Esophagus muscularis mucosa (tissue), 4 donors: Measurements from ENCODE around the gene GABRA5. TPM values are rescaled to one million over a fixed set of nuclear protein-coding genes. Genes with fewer than 3 reads are reported as not detected.

Experiments used
- DNase-seq: peaks from one replicate; pipeline ENCODE4 v3.0.0-alpha.2; 2017; ENCODE audit errors: extremely low spot score
- H3K27ac ChIP-seq, 4 donors: fragments of 200-600 bp; sonication (generic); replicated peaks in 1 of 4; 1 replicate in 3 of 4; 2 replicates in 1 of 4; pipeline ENCODE4 v1.5.1; 2016 to 2019; ENCODE audit warnings: mild to moderate bottlenecking in 1 of 4
- H3K27me3 ChIP-seq, 4 donors: fragments of 200-600 bp; sonication (generic); one replicate each; pipeline versions ENCODE4 v1.5.1 to v1.6.0; 2016 to 2019
- H3K36me3 ChIP-seq, 4 donors: fragments of 200-600 bp; sonication (generic); one replicate each; pipeline ENCODE4 v1.5.1; 2016 to 2019
- H3K4me1 ChIP-seq, 4 donors: fragments of 200-600 bp; sonication (generic); one replicate each; pipeline ENCODE4 v1.5.1; 2016 to 2019
- H3K4me3 ChIP-seq, 4 donors: fragments of 200-600 bp; sonication (generic); 1 replicate in 2 of 4; 2 replicates in 2 of 4; pipeline ENCODE4 v1.5.1; 2016 to 2019; ENCODE audit warnings: mild to moderate bottlenecking in 4 of 4, moderate library complexity in 1 of 4
- H3K9me3 ChIP-seq, 4 donors: fragments of 200-600 bp; sonication (generic); 1 replicate in 3 of 4; 2 replicates in 1 of 4; pipeline ENCODE4 v1.5.1; 2016 to 2019
- EP300 ChIP-seq: sonication (generic); formaldehyde crosslinking; IDR thresholded peaks from one replicate; pipeline ENCODE4 v1.6.1; 2017; ENCODE audit warnings: antibody characterized with exemption
- POLR2A ChIP-seq: fragments of 450-650 bp; IDR thresholded peaks from one replicate; pipeline ENCODE4 v1.6.1; 2017; ENCODE audit warnings: antibody characterized with exemption, moderate library complexity, mild to moderate bottlenecking, low read depth
- POLR2AphosphoS5 ChIP-seq, 2 donors: sonication (generic); formaldehyde crosslinking; IDR thresholded peaks; one replicate each; pipeline ENCODE4 v1.6.1; 2017; ENCODE audit warnings: antibody characterized with exemption in 2 of 2
- WGBS: methylation state at CpG from one replicate; pipeline ENCODE4 v1.1.5; 2018; 5-methylcytosine and 5-hydroxymethylcytosine counted together
- intact Hi-C: fragments of 100-400 bp; cut with DNase I; formaldehyde crosslinking; loops from one replicate; pipeline ENCODE4 v1.15.1; 2023
- total RNA-seq, 4 donors: library from RNA; depleted of rRNA; stranded (reverse); fragments of >200 nt; gene quantifications; one replicate each; pipeline versions ENCODE4 v1.1.0 to v1.2.1, GENCODE V29; 2016
- TF ChIP-seq, protein P1 (sequence below), 3 experiments: fragments of 200-600 bp in 2 of 3; fragments of 450-650 bp in 1 of 3; sonication (generic) in 2 of 3; IDR thresholded peaks; one replicate each; pipeline ENCODE4 v1.5.1; 2017 to 2019; ENCODE audit warnings: antibody characterized with exemption in 3 of 3, mild to moderate bottlenecking in 2 of 3, moderate library complexity in 1 of 3

The GABRA5 gene
- total RNA-seq, 4 donors from 2014 or later, result 10.3 to 103 (median 38.0) TPM

DNA sequence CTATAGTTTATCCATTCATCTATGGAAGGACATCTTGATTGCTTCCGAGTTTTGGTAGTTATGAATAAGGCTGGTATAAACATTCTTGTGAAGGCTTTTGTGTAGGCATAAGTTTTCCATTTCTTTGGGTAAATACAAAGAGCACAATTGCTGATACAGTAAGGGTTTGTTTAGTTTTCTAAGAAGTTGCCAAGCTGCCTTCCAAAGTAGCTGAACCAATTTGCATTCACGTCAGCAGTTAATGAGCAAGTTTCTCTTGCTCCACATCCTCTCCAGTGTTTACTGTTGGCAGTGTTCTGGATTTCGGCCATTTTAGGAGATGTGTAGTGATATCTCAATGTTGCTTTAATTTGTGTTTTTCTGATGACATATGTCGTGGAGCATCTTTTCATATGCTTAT lies 34.2 kb downstream of the GABRA5 start:
- no peaks in the 10 kb centered on the region for H3K36me3 ChIP-seq
- TF ChIP-seq POLR2A, result no peak
- no peak for TF ChIP-seq EP300
- TF ChIP-seq, protein P1, sequence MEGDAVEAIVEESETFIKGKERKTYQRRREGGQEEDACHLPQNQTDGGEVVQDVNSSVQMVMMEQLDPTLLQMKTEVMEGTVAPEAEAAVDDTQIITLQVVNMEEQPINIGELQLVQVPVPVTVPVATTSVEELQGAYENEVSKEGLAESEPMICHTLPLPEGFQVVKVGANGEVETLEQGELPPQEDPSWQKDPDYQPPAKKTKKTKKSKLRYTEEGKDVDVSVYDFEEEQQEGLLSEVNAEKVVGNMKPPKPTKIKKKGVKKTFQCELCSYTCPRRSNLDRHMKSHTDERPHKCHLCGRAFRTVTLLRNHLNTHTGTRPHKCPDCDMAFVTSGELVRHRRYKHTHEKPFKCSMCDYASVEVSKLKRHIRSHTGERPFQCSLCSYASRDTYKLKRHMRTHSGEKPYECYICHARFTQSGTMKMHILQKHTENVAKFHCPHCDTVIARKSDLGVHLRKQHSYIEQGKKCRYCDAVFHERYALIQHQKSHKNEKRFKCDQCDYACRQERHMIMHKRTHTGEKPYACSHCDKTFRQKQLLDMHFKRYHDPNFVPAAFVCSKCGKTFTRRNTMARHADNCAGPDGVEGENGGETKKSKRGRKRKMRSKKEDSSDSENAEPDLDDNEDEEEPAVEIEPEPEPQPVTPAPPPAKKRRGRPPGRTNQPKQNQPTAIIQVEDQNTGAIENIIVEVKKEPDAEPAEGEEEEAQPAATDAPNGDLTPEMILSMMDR (IDR thresholded peaks at IDR 0.05), result no peak
- no peak for TF ChIP-seq POLR2AphosphoS5 (IDR thresholded peaks at IDR 0.05)
- H3K4me3 ChIP-seq, result no peak overlapping the region
- no peak overlapping the region for H3K27ac ChIP-seq
- H3K4me1 ChIP-seq, result peaks cover 0 to 5% (median 0%) of the 10 kb centered on the region in 4 donors
- WGBS, result 52% methylated on average over 4 of the region's 4 CpGs
- intact Hi-C loops, result no loop called here
- DNase-seq, result no peak
- H3K9me3 ChIP-seq, result peaks cover 0 to 36% (median 17%) of the 10 kb centered on the region in 4 donors
- H3K27me3 ChIP-seq, result no peaks in the 10 kb centered on the region

DNA sequence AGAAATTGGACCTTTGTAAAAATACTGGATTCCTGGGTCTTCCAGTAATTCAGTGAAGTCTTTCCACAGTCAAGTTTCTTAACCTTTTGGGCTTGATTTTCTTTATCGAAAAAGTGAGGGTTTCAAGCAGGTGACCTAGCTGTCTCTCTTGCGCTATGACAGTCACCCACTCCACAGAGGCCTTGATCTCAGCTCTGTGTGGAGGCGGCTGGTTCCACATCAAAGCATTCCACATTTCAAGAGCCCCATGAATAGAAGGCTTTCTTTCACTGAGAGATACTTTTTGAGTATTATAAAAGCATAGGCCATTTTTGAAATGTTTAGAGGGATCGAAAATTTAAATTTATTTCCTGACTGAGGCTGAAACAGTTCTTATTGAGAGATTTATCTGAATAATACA lies 43.9 kb downstream of the GABRA5 start:
- Histone ChIP-seq H3K36me3 (peaks cover 0 to 5% (median 0%) of the 10 kb centered on the region in 4 donors), H3K4me1 (no peaks in the 10 kb centered on the region), H3K27ac (no peak overlapping the region), H3K27me3 (no peaks in the 10 kb centered on the region), H3K4me3 (no peak overlapping the region), H3K9me3 (peaks cover 0 to 9% (median 3%) of the 10 kb centered on the region in 4 donors)
- no peak for DNase-seq
- TF ChIP-seq POLR2AphosphoS5 (IDR thresholded peaks at IDR 0.05) (no peak), POLR2A (no peak), EP300 (no peak)
- TF ChIP-seq, protein P1 (IDR thresholded peaks at IDR 0.05), result no peak
- 86% methylated on average over 4 of the region's 4 CpGs for WGBS
- intact Hi-C loops, result no loop called here

DNA sequence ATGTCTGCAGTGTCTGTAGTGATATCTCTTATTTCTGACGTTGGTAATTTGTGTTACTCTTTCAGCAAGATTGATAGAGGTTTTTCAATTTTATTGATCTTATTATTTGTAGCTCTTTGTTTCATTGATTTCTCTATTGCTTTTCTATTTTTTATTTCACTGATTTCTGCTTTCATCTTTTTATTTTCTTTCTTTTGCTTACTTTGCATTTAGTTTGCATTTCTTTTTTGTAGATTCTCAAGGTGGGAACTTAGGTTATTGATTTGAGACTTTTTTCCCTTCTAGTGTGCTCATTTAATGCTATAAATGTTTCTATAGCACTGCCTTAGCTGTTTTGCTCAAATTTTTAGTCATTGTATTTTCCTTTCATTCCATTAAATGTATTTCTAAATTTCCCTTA lies 54.6 kb downstream of the GABRA5 start:
- Histone ChIP-seq H3K4me1 (no peaks in the 10 kb centered on the region), H3K4me3 (no peak overlapping the region), H3K36me3 (no peaks in the 10 kb centered on the region), H3K9me3 (peaks cover 0 to 30% (median 16%) of the 10 kb centered on the region in 4 donors), H3K27ac (no peak overlapping the region), H3K27me3 (no peaks in the 10 kb centered on the region)
- WGBS, result 73% methylated on average over 1 of the region's 1 CpG
- DNase-seq, result no peak
- intact Hi-C loops, result no loop called here
- TF ChIP-seq POLR2A (no peak), POLR2AphosphoS5 (IDR thresholded peaks at IDR 0.05) (no peak), EP300 (no peak)
- TF ChIP-seq, protein P1 (IDR thresholded peaks at IDR 0.05), result no peak

DNA sequence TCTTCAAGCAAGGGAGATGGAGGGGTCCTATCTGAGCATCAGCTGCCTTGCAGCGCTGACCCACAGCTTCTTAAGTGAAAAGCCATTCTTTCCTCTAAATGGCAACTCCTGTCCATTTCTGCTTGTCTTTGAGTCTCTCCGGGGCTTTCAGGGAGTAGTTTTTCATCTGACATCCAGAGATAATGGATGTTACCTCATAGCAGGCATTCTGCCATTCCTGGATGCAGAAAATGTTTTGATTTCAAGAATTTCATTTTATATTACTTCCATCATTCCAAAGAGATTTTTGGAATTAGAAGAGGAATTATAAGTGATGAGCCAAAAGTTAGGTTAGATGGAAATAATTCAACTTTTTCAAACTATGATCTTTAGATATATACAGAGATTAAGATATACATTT lies 59.2 kb downstream of the GABRA5 start:
- Histone ChIP-seq H3K27ac (no peak overlapping the region), H3K36me3 (no peaks in the 10 kb centered on the region), H3K4me1 (no peaks in the 10 kb centered on the region), H3K4me3 (no peak overlapping the region), H3K9me3 (peaks cover 0 to under 1% (median 0%) of the 10 kb centered on the region in 4 donors), H3K27me3 (no peaks in the 10 kb centered on the region)
- 62% methylated on average over 2 of the region's 2 CpGs for WGBS
- no peak for DNase-seq
- intact Hi-C loops, result no loop called here
- TF ChIP-seq EP300 (no peak), POLR2AphosphoS5 (IDR thresholded peaks at IDR 0.05) (no peak), POLR2A (no peak)
- TF ChIP-seq, protein P1 (IDR thresholded peaks at IDR 0.05), result no peak

DNA sequence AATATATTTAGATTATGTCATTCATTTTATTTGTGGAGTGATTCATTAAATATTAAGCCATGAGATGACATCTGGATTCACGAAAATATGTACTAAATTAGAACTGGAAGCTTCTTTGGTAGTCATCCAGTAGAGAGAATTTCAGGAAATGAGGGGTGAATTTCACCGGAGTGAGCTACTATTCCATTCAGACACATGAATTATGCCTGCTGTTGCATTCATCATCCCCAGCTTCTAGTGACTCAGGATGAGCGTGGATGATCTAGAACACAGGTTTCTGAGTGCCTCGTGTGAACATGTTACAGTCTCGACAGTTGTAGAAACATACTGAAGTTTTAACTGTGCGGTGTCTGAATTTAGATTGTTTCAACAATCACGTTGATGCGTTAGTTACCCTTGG lies 61.2 kb downstream of the GABRA5 start:
- H3K4me3 ChIP-seq, result no peak overlapping the region
- no peak for TF ChIP-seq POLR2A
- no peak for TF ChIP-seq EP300
- no peak for TF ChIP-seq POLR2AphosphoS5 (IDR thresholded peaks at IDR 0.05)
- TF ChIP-seq, protein P1 (IDR thresholded peaks at IDR 0.05), result no peak
- 75% methylated on average over 8 of the region's 8 CpGs for WGBS
- H3K36me3 ChIP-seq, result no peaks in the 10 kb centered on the region
- no peak overlapping the region for H3K27ac ChIP-seq
- no peaks in the 10 kb centered on the region for H3K9me3 ChIP-seq
- H3K4me1 ChIP-seq, result no peaks in the 10 kb centered on the region
- intact Hi-C loops, result no loop called here
- H3K27me3 ChIP-seq, result no peaks in the 10 kb centered on the region
- DNase-seq, result no peak
